Heart right ventricle (tissue), 16 donors: ENCODE measurements around the gene ALLC. TPM values are rescaled to one million over a fixed set of nuclear protein-coding genes. Genes with fewer than 3 reads are reported as not detected.
"Not testable (repeated sequence)": the region's sequence is repeated elsewhere in the genome, so short reads cannot be mapped to it uniquely, and the experiment has no call there.

Experiments
- ATAC-seq, 8 donors: fragments of 200-7000 bp; cut with Tn5 transposase; one replicate each; pipeline ENCODE4 v1.9.1; 2020; ENCODE audit warnings: mild to moderate bottlenecking in 8 of 8, moderate library complexity in 8 of 8, moderate number of reproducible peaks in 1 of 8
- DNase-seq, 2 donors: peaks; one replicate each; pipeline ENCODE4 v3.0.0-alpha.2; 2020
- H3K27ac ChIP-seq, 10 donors: fragments of 200-600 bp; sonication (generic) in 2 of 10; one replicate each; pipeline versions ENCODE4 v1.5.0 to v1.8.0; 2020 to 2022; ENCODE audit warnings: mild to moderate bottlenecking in 3 of 10
- H3K27me3 ChIP-seq, 7 donors: fragments of 200-600 bp; one replicate each; pipeline ENCODE4 v1.8.0; 2021 to 2022; ENCODE audit warnings: mild to moderate bottlenecking in 2 of 7
- H3K36me3 ChIP-seq, 9 donors: fragments of 200-600 bp; sonication (generic) in 1 of 9; one replicate each; pipeline versions ENCODE4 v1.5.0 to v1.8.0; 2020 to 2022; ENCODE audit warnings: mild to moderate bottlenecking in 2 of 9
- H3K4me1 ChIP-seq, 9 donors: fragments of 200-600 bp; sonication (generic) in 1 of 9; one replicate each; pipeline versions ENCODE4 v1.5.0 to v1.8.0; 2020 to 2022; ENCODE audit warnings: mild to moderate bottlenecking in 4 of 9
- H3K4me3 ChIP-seq, 10 donors: fragments of 200-600 bp; sonication (generic) in 2 of 10; one replicate each; pipeline versions ENCODE4 v1.5.0 to v1.8.0; 2020 to 2022; ENCODE audit warnings: mild to moderate bottlenecking in 7 of 10, moderate library complexity in 2 of 10
- H3K9me3 ChIP-seq, 11 donors: fragments of 200-600 bp in 10 of 11; sonication (generic) in 2 of 11; one replicate each; pipeline versions ENCODE4 v1.5.0 to v1.8.0; 2013 to 2022; ENCODE audit warnings: mild to moderate bottlenecking in 2 of 11, control low read depth in 1 of 11, moderate library complexity in 1 of 11
- CTCF ChIP-seq, 9 donors: fragments of 200-600 bp; sonication (generic) in 2 of 9; IDR thresholded peaks; one replicate each; pipeline versions ENCODE4 v1.5.0 to v1.8.0; 2021 to 2022; ENCODE audit warnings: antibody characterized with exemption in 9 of 9, mild to moderate bottlenecking in 5 of 9, moderate library complexity in 1 of 9
- WGBS, 2 donors: extraction: QIAGEN DNeasy Blood & Tissue Kit; methylation state at CpG; one replicate each; pipeline ENCODE4 v1.1.7; 2013; ENCODE audit warnings: inconsistent platforms in 1 of 2; 5-methylcytosine and 5-hydroxymethylcytosine counted together
- intact Hi-C, 10 donors: fragments of 100-400 bp; cut with DNase I; formaldehyde crosslinking; loops; one replicate each; pipeline versions ENCODE4 v1.11.1 to v1.14.2; 2022
- polyA plus RNA-seq, 2 donors: library from polyadenylated mRNA; stranded (reverse); fragments of 200-250 nt; gene quantifications; one replicate each; pipeline ENCODE4 v1.2.3, GENCODE V29; 2013
- total RNA-seq, 10 donors: library from RNA; stranded (reverse); fragmentation: NEBNext Ultra II Directional in 3 of 10; extraction: Animal tissue kit (Norgen Biotek cat#: 25700) in 3 of 10; gene quantifications; one replicate each; pipeline versions ENCODE4 v1.2.1 to v1.2.4, GENCODE V29; 2021 to 2023
- donor health status: Arrhythmogenic right ventricular cardiomyopathy.
- donor health status: ischemic (EF 13 %, LVEDD 7.1; RV severe dilation, severe dysfunction).
- donor health status: healthy with polysubstance abuse.
- donor health status: DM: no; HTN: yes; CAD: no.
- donor health status: DM: no; HTN: no; CAD: no.
- donor health status: ischemic (EF 25% LVEDD 6.9; RV normal size, moderate dysfunction).
- donor health status: ischemic (EF 25% LVEDD 5.7; RV mildly dilated, moderate dysfunction).
- donor health status: healthy.
- donor health status: DM: yes; HTN: yes; CAD: no.
- donor health status: Ischemic cardiomyopathy.
- donor health status: ischemic (EF 35%, LVEDD 5.7; RV mildly dilated, moderate dysfunction).
- donor health status: nonischemic (EF 11% LVEDD 7.7; RV severe dilation, severe dysfunction).
- donor health status: DM: yes; HTN: yes; CAD: no.
- donor health status: PGD.
- donor health status: ischemic (EF 29% LVEDD 5.4; RV normal size, mild dysfunction).
- donor health status: nonischemic (EF 23%, LVEDD 6.1; RV moderate dilation, normal function).

The ALLC gene
- total and polyA plus RNA-seq, 12 donors: 0.59 TPM; not detected in 11

- ATAC-seq, H3K27me3 ChIP-seq, H3K4me1 ChIP-seq, H3K27ac ChIP-seq, DNase-seq, H3K4me3 ChIP-seq, H3K36me3 ChIP-seq, intact Hi-C loops: not testable (repeated sequence)
- 95 to 96% methylated on average over 25 of the region's 25 CpGs for WGBS, 2 donors
- H3K9me3 ChIP-seq: peaks cover 0 to 20% (median 0%) of the 10 kb centered on the region in 11 donors
These were observed 41.4 kb upstream of the ALLC start for GRCh38 chr2:3616435-3617197.

- WGBS, 2 donors: 96% methylated on average over 21 of the region's 21 CpGs
- Histone ChIP-seq H3K4me1 (no peaks in the 10 kb centered on the region), H3K9me3 (peaks cover 0 to 20% (median 0%) of the 10 kb centered on the region in 11 donors), H3K4me3 (no peak overlapping the region), H3K27ac (no peak overlapping the region), H3K27me3 (no peaks in the 10 kb centered on the region), H3K36me3 (no peaks in the 10 kb centered on the region)
- ATAC-seq (no peak), DNase-seq (no peak)
- intact Hi-C loops: no loop called here
- no peak for TF ChIP-seq CTCF (IDR thresholded peaks at IDR 0.05)
These were observed 40.7 kb upstream of the ALLC start for GRCh38 chr2:3617198-3617890.

GRCh38 chr2:3618367-3618766 lies 39.6 kb upstream of the ALLC start:
- Histone ChIP-seq H3K9me3 (peaks cover 0 to 23% (median 0%) of the 10 kb centered on the region in 11 donors), H3K27me3 (no peaks in the 10 kb centered on the region), H3K4me1 (no peaks in the 10 kb centered on the region), H3K36me3 (no peaks in the 10 kb centered on the region), H3K4me3 (no peak overlapping the region), H3K27ac (no peak overlapping the region)
- DNase-seq (no peak), ATAC-seq (no peak)
- TF ChIP-seq CTCF (IDR thresholded peaks at IDR 0.05): no peak
- intact Hi-C loops: no loop called here

GRCh38 chr2:3619033-3619432 lies 39.0 kb upstream of the ALLC start:
- Histone ChIP-seq H3K4me3 (no peak overlapping the region), H3K27ac (no peak overlapping the region), H3K36me3 (no peaks in the 10 kb centered on the region), H3K4me1 (no peaks in the 10 kb centered on the region), H3K9me3 (peaks cover 0 to 29% (median 4%) of the 10 kb centered on the region in 11 donors), H3K27me3 (no peaks in the 10 kb centered on the region)
- 94 to 96% methylated on average over 2 of the region's 2 CpGs for WGBS, 2 donors
- ATAC-seq: no peak
- intact Hi-C loops: no loop called here
- no peak for DNase-seq
- no peak for TF ChIP-seq CTCF (IDR thresholded peaks at IDR 0.05)

- 97% methylated on average over 9 of the region's 9 CpGs for WGBS, 2 donors
- DNase-seq, H3K4me1 ChIP-seq, H3K27me3 ChIP-seq, H3K36me3 ChIP-seq, H3K27ac ChIP-seq, intact Hi-C loops, ATAC-seq, H3K4me3 ChIP-seq: not testable (repeated sequence)
- H3K9me3 ChIP-seq: peaks cover 0 to 24% (median 4%) of the 10 kb centered on the region in 11 donors
These were observed 38.3 kb upstream of the ALLC start for GRCh38 chr2:3619661-3620060.
